HUDEP-2 (cell line): Measurements from ENCODE around the gene MRPS12.
"Not testable (repeated sequence)": the region's sequence is repeated elsewhere in the genome, so short reads cannot be mapped to it uniquely, and the experiment has no call there.

Source experiments
- DNase-seq, 76 experiments: peaks; one replicate each; lab custom pipeline; 2025; ENCODE audit not compliant: unreplicated experiment in 76 of 76; lab: John Stamatoyannopoulos, UW

The MRPS12 gene

GRCh38 chr19:38932425-38933179 is 1.9 kb downstream of the MRPS12 start:
- DNase-seq: peak in 50 of 76 experiments; percentile 10 to 74 (median 36)

GRCh38 chr19:38933544-38933943 is 2.8 kb downstream of the MRPS12 start:
- DNase-seq: no peak

- DNase-seq: no peak
Observed at GRCh38 chr19:38939957-38940356, 9.2 kb downstream of the MRPS12 start.

GRCh38 chr19:38941466-38941865 is 10.7 kb downstream of the MRPS12 start:
- not testable (repeated sequence) for DNase-seq

- DNase-seq: no peak
Observed at GRCh38 chr19:38941979-38942378, 11.2 kb downstream of the MRPS12 start.

GRCh38 chr19:38942471-38943181 is 11.9 kb downstream of the MRPS12 start:
- DNase-seq: no peak

- DNase-seq: peak in 2 of 76 experiments; percentile 6 to 9
Observed at GRCh38 chr19:38944981-38945506, 14.3 kb downstream of the MRPS12 start.

GRCh38 chr19:38945562-38946228 is 15.0 kb downstream of the MRPS12 start:
- DNase-seq: no peak

GRCh38 chr19:38946229-38947010 is 15.7 kb downstream of the MRPS12 start:
- peak in 1 of 76 experiments; percentile 24 for DNase-seq

GRCh38 chr19:38949580-38950367 is 19.0 kb downstream of the MRPS12 start:
- DNase-seq: peak in 68 of 76 experiments; percentile 18 to 91 (median 74)

- no peak for DNase-seq
Observed at GRCh38 chr19:38951187-38951586, 20.4 kb downstream of the MRPS12 start.

GRCh38 chr19:38952395-38953165 is 21.8 kb downstream of the MRPS12 start:
- peak in 48 of 76 experiments; percentile 14 to 77 (median 39) for DNase-seq

GRCh38 chr19:38953677-38954076 is 22.9 kb downstream of the MRPS12 start:
- DNase-seq: no peak

- no peak for DNase-seq
Observed at GRCh38 chr19:38956264-38956663, 25.5 kb downstream of the MRPS12 start.

- DNase-seq: no peak
Observed at GRCh38 chr19:38958301-38958700, 27.6 kb downstream of the MRPS12 start.

- DNase-seq: no peak
Observed at GRCh38 chr19:38959618-38960017, 28.9 kb downstream of the MRPS12 start.

GRCh38 chr19:38964738-38965137 is 34.0 kb downstream of the MRPS12 start:
- DNase-seq: no peak

- not testable (repeated sequence) for DNase-seq
Observed at GRCh38 chr19:38966149-38966548, 35.4 kb downstream of the MRPS12 start.
